ENCODE measurements around the gene RASAL1.

Gene RASAL1

GRCh38 chr12:113114447-113115178 lies 20.9 kb downstream of the RASAL1 start:
- DNase-seq = no peak

GRCh38 chr12:113113397-113113796 lies 22.2 kb downstream of the RASAL1 start:
- DNase-seq = no peak

DNA sequence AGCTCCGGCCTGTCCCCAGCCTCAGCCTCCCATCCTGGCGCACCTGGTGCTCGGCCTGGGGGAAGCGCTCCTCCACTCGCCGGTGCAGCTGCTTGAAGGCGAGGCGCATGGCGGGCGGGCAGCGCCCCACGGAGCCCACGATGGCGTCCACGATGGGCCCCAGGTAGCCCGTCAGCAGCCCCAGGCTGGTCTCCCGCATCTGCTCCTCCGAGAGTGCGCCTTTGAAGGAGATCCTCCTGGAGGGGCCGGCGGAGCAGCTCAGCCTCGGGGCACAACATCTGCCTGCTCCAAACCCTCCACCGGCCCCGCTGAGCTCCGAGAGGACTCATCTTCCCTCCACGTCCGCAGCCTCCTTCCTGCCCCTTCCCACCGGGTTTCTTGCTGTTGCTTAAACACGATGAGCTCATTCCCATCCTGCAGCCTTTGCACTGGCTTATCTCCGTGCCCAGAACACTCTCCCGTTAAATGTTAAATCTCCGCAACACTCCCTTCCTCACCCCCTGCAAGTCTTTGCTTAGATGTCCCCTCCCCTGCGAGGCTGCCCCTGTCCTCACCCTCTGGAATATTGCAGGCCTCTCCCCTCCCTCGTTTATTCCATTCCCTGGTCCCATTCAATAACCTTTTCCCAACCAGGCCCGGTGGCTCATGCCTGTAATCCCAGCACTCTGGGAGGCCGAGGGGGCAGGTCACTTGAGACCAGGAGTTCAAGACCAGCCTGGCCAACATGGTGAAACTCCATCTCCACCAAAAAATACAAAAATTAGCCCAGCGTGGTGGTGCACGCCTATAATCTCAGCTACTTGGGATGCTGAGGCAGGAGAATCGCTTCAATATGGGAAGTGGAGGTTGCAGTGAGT lies 23.3 kb downstream of the RASAL1 start:
- no peak for DNase-seq

DNA sequence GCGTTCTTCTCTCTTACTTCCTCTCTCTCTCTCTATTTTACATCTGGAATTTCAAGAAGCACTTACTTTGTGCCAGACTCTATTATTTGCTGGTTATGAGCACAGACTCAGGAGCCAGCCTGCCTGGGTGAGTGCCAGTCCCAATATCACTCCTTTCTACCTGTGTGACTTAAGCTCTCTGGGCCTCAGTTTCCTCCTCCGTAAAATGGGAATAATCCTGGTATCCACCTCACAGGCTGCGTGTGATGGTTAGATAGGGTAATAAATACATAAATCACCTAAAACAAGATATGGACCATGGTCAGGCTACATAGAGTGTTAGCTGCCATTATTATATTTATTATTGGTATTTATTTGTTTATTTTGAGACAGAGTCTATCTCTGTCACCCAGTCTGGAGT lies 24.3 kb downstream of the RASAL1 start:
- no peak for DNase-seq

- DNase-seq = no peak
These were observed 25.5 kb downstream of the RASAL1 start for GRCh38 chr12:113109872-113110599.

GRCh38 chr12:113109360-113109759 lies 26.2 kb downstream of the RASAL1 start:
- DNase-seq = no peak

GRCh38 chr12:113108308-113108707 lies 27.3 kb downstream of the RASAL1 start:
- DNase-seq = no peak

- DNase-seq = no peak
These were observed 29.2 kb downstream of the RASAL1 start for GRCh38 chr12:113106361-113106760.

DNA sequence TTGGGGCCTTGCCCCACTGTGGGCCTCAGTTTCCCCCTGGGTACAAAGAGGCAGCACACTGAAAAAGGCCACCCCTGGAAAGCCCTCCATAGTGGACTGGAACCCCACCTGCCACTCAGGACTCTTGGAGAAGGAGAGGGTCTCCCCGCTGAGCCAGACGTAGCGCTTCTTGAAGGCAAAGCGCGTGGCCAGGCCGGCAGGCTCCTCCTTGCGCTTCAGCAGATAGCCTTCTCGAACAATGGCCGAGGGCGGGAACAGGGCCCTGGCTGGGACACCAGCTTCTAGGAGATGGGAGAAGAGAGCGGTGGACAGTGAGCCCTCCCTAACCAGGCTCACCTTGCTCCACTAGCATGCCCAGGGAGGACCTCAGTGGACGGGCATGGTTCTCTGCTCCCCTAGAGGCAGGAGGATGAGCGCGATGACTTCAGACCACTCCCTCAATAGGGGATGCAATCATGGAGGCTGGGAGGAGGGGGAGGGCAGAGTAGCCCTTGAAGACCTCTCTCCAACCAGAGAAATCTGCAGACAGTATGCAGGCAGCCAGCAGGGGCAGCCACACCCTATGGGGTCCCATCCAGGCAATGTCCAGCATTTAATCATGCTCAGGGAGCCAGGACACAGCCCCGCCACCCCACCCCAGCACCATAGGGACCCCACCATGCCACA lies 29.8 kb downstream of the RASAL1 start:
- DNase-seq = no peak

DNA sequence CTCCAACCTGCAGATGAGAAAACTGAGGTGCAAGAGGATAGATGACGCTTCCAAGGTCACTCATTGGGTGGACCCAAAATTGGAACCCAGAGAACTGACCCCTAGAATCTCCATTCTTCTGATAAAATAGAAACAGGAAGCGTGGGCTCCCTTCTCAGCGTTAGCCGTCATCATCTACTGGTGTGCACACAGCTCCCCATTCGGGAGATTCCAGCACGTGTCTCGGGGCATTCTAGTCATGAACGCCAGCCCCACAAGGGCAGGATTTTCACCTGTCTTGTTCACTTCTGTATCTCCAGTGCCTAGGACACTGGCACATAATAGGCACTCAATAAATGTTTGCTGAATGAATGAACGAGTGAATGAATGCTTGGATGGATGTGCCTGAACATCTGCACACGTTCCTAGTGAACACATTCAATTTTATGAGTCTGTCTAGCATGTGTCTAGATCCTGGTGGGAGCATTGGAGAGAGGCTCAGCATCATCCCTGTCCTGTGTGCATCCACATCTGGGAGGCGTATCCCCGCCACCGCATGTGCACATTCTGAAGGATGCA lies 30.5 kb downstream of the RASAL1 start:
- DNase-seq = no peak

- peak; percentile 52 for DNase-seq
These were observed 31.7 kb downstream of the RASAL1 start for GRCh38 chr12:113103756-113104450.

DNA sequence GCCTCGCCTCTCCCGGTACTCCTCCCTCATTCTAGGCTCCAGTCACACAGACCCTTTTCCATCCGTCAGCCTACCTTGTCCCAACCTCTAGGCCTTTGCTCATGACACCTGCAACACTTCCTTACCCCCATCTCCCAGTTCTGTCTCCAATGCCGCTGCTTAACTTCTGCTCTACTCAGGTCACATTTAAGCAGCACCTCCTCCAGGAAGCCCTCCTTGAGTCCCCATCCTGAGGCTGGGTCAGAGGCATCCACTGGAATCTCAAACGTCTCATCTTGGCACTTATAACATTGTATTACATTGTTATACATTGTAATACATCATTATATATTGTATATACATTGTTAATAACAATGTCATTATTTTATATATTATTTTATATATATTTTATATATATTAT lies 32.8 kb downstream of the RASAL1 start:
- DNase-seq = no peak

- no peak for DNase-seq
These were observed 33.8 kb downstream of the RASAL1 start for GRCh38 chr12:113101751-113102150.

GRCh38 chr12:113099764-113100163 lies 35.8 kb downstream of the RASAL1 start:
- DNase-seq = no peak

GRCh38 chr12:113099364-113099763 lies 36.2 kb downstream of the RASAL1 start:
- no peak for DNase-seq

DNA sequence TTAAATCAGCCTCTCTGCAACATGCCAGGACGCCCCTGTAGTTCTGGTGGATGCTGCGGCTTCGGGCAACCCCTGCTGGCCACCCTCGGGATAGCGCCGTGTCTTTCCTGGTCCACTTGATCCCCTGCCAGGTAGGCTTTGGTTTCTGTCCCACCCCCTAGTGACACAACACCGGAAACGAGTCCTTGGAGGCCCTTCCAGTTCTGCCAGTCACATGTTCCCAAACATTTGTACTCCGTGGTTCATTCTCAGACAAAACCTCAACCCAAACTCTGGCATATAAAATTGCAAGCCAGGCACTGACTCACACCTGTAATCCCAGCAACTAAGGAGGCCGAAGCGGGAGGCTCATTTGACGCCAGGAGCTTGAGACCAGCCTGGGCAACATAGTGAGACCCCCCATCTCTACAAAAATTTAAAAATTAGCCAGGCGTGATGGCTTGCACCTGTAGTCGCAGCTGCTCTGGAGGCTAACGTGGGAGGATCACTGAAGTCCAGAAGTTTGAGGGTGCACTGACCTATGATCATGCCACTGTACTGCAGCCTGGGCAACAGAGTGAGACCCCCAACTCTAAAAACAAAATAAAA lies 37.0 kb downstream of the RASAL1 start:
- DNase-seq = peak; percentile 59

DNA sequence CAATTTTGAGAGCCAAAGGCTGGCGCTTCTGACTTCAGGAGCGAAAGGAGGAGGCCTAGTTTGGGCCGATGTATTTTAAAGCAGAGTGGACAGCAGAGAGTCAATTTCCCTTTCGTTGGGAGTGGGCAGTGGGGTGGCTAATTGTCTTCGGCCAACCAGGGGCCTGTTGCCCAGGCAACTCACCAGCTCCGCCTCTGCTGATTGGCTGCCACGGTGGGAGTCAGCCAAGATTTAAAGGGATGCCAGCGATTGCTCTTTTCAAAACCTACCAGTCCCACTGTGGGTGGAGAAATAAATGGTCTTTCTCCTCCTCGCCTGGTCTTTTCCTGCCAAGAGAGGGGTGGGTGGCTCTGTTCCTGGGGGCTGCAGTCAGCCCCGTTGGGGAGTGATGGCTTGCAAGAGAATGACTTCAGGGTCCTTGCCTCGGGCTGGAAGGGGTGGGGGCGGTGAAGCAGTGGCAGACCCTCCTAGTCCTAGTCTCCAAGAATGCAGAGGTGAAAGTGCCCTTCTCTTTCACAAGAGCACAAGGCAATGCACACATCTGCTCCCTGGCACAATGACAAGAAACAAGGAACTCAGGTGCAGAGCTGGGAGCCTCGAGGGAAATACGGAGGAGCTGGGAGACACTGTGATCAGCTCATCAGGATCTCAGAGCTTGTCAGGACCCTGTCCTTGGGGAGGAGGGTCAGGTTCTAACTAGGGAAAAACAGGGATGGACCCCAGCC lies 37.7 kb downstream of the RASAL1 start:
- no peak for DNase-seq

DNA sequence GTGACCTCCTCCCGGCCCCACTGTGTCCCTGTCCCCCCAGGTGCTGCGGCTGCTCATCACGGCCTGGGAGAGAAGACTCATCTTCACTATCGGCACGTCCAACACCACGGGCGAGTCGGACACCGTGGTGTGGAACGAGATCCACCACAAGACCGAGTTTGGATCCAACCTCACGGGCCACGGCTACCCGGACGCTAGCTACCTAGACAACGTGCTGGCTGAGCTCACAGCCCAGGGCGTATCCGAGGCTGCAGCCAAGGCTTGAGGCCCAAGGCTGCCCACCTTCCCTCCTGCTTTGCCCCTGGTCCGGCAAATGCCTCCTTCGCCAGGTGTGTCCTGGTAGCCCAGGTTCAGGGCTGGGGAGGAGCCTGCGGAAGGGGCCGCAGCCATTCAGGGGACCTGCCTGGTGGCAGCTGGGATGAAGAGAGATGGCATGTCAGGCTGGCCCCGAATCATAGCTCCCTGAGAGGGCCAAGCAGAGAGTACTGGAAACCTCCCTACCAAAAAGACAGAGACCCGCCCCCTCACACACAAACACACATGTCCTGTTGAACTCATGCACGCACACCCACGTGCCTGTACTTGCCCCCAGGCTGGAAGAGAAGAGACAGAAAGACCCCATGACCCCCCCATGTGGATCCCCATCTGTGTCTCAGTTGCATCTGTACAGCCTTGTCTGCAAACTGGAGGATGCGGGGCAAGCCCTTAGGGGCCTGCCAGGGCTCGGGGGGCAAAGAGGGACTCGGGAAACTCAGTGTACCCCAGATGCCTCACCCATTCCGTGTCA lies 38.7 kb downstream of the RASAL1 start:
- no peak for DNase-seq

- no peak for DNase-seq
These were observed 40.2 kb downstream of the RASAL1 start for GRCh38 chr12:113095405-113095804.

- DNase-seq = no peak
These were observed 40.8 kb downstream of the RASAL1 start for GRCh38 chr12:113094738-113095137.
